GM10266 (cell line): ENCODE data around the gene HSPE1.

Source experiments
- DNase-seq: peaks from one replicate; pipeline ENCODE4 v3.0.0; 2012; ENCODE audit errors: extremely low spot score
- TF ChIP-seq, protein P1 (sequence below): IDR thresholded peaks from 2 replicates; pipeline ENCODE4 v1.5.1; 2012; ENCODE audit warnings: mild to moderate bottlenecking, low read depth; ENCODE audit not compliant: control insufficient read depth, insufficient read depth; ENCODE audit errors: missing control alignments

HSPE1 gene

DNA sequence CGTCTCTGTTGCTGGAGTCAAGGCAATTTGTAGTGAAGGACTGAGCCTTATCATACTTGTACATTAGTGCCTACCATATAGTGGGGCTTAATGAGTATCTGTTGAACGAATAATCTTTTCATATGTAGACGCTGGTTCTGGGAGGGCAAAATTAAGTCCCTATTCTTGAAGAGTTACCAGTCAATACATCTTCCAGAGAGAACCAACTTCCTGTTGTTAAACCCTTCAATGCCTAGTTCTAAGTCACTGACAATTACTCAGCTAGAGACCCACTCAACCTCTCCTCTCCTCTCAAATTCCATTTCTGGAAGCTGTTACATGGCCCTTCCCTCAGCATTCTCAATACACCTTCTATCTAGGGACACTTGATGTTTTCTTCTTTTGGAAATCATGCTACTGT is 14.6 kb downstream of the HSPE1 start:
- DNase-seq: no peak
- TF ChIP-seq, protein P1, sequence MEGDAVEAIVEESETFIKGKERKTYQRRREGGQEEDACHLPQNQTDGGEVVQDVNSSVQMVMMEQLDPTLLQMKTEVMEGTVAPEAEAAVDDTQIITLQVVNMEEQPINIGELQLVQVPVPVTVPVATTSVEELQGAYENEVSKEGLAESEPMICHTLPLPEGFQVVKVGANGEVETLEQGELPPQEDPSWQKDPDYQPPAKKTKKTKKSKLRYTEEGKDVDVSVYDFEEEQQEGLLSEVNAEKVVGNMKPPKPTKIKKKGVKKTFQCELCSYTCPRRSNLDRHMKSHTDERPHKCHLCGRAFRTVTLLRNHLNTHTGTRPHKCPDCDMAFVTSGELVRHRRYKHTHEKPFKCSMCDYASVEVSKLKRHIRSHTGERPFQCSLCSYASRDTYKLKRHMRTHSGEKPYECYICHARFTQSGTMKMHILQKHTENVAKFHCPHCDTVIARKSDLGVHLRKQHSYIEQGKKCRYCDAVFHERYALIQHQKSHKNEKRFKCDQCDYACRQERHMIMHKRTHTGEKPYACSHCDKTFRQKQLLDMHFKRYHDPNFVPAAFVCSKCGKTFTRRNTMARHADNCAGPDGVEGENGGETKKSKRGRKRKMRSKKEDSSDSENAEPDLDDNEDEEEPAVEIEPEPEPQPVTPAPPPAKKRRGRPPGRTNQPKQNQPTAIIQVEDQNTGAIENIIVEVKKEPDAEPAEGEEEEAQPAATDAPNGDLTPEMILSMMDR: no peak

DNA sequence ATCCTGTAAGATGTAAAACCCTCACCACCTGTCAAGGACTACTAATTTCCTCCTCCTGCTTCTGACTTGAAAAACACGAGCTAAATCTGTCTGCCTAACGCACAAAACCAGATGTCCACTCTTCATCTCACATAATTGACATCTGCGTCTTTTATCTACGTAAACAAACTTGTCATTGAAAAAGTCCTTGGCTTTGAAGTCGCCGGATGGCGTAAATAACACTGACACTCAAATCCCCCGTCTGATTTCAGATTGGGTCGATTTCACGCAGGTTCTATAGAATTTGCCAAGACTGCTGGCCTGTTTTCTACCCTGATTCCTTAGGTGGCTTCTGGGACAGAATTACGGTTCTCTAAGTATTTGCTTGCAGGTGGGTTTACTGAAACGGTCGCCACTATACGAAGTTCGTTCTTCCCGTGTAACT is 15.1 kb downstream of the HSPE1 start:
- peak; percentile 33 for DNase-seq
- TF ChIP-seq, protein P1: no peak

DNA sequence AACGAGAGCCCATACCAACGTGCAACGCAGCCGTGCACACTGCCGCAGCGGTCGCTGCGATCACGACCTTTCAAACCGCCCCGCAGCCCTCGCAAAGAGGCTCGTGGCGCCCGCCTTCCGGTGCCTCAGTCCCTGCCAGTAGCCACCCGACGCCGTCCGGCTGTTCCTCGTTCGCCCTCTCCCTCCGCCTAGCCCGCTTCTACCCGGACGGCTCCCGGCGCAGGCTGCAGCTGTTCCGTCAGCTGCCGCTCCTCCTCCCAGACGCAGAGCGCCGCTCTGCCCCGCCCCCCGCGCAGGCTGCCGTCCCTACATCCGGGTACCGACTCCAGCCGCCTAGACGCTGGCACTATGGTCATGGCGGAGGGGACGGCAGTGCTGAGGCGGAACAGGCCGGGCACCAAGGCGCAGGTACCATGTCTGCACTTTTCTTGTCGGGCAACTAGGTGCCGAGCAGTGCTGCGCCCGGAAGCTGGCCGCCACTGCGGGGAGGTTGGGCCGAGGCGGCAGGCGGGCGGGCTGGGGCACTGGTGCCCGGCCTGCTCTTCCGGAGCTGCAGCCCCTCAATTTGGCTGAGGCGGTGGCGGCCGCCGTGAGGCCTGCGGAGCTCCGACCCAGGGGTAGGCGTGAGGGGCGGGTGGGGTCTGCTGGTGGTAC is 15.7 kb downstream of the HSPE1 start, which contains the start of gene MOB4:
Gene MOB4, plus strand, starts transcription at position 328 of the 654 bp plus-strand sequence. Its CDS starts 21 bp downstream, at position 349.
- TF ChIP-seq, protein P1: no peak
- DNase-seq: peak; percentile 94

- DNase-seq: no peak
Measured at GRCh38 chr2:197516393-197516761, 16.2 kb downstream of the HSPE1 start.

DNA sequence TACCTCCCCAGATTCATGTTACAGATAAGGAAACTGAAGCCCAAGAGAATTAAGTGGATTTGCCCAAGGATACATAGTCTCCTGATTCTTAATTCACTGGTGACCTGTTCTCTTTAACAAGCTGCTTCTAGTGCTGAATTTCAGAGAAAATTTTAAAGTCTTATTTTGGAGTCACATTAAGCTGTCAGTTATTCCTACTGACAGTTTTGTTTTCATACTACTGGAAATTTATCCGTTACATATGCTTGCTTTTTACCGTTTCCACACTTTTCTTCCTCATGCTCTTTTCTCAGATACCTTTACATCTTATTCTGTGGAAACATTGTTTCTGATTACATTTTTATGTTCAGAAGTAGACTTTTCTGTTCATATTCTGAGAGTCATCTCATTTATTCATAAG is 17.0 kb downstream of the HSPE1 start:
- TF ChIP-seq, protein P1: no peak
- DNase-seq: no peak

More at GRCh38 chr2:197516393-197516761, 16.2 kb downstream of the HSPE1 start:
- TF ChIP-seq, protein P1: no peak

- TF ChIP-seq, protein P1: no peak
- no peak for DNase-seq
Measured at GRCh38 chr2:197538412-197538811, 38.2 kb downstream of the HSPE1 start.

DNA sequence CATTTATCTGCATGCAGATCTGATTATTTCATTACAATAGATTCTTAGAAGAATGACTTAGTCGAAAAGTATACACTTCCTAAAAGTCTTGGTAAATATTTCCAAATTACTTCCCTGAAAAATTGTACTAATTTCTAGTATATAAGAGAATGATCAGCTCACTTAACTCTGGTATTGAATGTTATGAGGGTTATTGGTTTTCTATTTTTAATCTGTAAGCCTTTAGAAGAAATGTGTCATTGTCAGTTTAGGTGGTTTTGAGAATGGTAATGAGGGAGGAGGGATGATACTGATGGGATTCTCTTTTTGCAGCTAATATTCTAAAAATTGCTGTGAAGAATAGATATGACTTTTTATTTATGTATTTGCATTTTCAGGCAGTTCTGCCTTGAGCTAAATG is 39.6 kb downstream of the HSPE1 start:
- no peak for DNase-seq
- TF ChIP-seq, protein P1: no peak
